ENCODE measurements around the gene CRACDL. TPM values are rescaled to one million over a fixed set of nuclear protein-coding genes. Genes with fewer than 3 reads are reported as not detected.
A peak's percentile ranks its signal among the peaks of the same experiment; 100 is the strongest.

Gene CRACDL
- total and polyA plus RNA-seq, 8 donors: 3.6 to 11.0 (median 6.0) TPM

DNA sequence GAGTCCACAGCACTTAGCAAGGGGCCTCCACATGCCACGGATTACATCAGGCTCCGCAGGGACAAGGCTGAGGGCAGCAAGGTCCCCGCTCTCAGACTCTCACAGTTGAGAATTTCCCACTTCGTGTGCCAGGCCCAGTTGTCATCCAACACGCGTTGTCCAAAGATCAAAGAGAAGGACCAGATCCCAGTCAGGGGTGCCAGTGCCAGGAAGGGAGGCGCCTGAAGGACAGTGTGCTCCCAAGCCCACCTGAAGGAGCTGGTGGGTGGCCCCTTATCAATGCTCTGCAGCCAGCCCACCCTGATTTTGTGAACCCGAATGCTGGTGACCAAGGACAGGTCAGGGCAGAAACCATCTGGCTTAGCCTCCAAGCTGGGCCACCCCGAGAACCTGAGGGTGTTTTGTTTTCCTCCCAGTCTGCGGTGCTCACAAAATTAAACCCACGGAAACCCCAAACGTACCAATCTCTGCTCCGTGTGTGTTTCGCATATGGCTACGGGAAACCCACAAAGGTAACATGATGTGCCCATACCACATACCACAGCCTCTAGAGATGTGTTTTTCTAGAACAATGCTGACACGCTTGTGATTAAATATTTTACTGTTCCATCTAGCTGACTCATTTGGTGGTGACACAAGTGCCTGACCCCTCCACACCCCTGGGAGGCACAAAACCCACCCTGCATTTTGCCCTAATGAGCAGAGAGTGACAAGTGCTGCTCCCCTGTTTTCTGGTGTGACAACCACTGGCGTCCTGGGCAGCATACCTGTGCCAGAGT, 24.5 kb downstream of the CRACDL start:
- FAIRE-seq: no peak
- intact Hi-C loops (cut with DNase I): no loop called here
- Histone ChIP-seq H3K4me3 (no peak overlapping the region), H3K9me3 (no peaks in the 10 kb centered on the region), H3K36me3 (no peaks in the 10 kb centered on the region), H3K27me3 (no peaks in the 10 kb centered on the region), H3K4me1 (peaks cover 35 to 45% (median 35%) of the 10 kb centered on the region in 3 donors), H3K27ac (peak overlapping the region in 2 of 4 donors; percentile 39 to 74)
- peak in 1 of 6 donors; percentile 51 for DNase-seq
- TF ChIP-seq, protein P1, sequence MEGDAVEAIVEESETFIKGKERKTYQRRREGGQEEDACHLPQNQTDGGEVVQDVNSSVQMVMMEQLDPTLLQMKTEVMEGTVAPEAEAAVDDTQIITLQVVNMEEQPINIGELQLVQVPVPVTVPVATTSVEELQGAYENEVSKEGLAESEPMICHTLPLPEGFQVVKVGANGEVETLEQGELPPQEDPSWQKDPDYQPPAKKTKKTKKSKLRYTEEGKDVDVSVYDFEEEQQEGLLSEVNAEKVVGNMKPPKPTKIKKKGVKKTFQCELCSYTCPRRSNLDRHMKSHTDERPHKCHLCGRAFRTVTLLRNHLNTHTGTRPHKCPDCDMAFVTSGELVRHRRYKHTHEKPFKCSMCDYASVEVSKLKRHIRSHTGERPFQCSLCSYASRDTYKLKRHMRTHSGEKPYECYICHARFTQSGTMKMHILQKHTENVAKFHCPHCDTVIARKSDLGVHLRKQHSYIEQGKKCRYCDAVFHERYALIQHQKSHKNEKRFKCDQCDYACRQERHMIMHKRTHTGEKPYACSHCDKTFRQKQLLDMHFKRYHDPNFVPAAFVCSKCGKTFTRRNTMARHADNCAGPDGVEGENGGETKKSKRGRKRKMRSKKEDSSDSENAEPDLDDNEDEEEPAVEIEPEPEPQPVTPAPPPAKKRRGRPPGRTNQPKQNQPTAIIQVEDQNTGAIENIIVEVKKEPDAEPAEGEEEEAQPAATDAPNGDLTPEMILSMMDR (IDR thresholded peaks at IDR 0.05): no peak
- 75 to 83% methylated on average over 17 of the region's 17 CpGs for WGBS, 2 donors
- no peak for ATAC-seq

DNA sequence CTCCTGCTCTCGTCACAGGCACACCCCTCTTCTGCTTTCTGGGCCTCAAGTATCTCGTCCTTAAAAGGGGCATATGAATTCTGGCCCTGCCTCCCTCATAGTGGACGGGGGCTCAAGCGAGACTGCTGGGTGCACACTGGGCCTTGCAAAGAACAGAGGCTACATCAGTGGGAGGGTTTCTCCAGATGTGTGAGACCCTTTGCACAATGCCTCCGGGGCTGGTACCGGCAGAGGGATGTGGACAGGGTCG, 25.0 kb downstream of the CRACDL start:
- intact Hi-C loops (cut with DNase I): no loop called here
- Histone ChIP-seq H3K9me3 (no peaks in the 10 kb centered on the region), H3K27me3 (no peaks in the 10 kb centered on the region), H3K4me1 (peaks cover 35 to 45% (median 35%) of the 10 kb centered on the region in 3 donors), H3K27ac (no peak overlapping the region), H3K4me3 (no peak overlapping the region), H3K36me3 (no peaks in the 10 kb centered on the region)
- ATAC-seq (no peak), FAIRE-seq (no peak), DNase-seq (no peak)
- WGBS, 2 donors: 84 to 92% methylated on average over 7 of the region's 7 CpGs
- TF ChIP-seq, protein P1 (IDR thresholded peaks at IDR 0.05): no peak

DNA sequence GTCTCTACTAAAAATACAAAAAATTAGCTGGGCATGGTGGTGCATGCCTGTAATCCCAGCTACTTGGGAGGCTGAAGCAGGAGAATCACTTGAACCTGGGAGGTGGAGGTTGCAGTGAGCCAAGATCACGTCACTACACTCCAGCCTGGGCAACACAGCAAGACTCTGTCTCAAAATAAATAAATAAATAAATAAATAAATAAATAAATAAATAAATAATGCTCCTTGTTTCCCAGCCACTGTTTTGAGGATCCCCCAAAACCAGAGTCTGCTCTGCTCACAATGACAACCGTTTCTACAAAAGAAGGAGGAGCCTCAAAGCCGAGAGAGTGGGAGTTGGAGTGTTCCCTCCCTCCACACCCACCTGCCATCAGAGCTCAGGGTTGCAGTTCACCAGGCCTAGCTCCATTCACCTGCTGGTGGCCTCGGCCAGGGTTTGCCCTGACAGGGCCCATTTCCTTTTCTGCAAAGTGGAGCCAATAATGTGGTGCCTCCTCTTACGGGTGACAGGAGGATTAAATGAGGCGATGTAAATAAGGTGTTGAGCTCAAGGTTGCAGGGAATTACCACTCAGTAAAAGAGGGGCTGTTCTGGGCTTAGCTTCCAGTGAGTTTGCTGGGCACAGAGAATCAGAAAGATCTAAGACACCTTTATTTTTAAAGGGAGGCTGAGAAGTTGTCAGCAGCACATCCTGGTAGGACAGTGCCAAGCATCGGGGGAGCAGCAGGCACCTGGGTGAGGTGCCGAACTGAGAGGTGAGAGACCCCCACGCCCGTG, 25.5 kb downstream of the CRACDL start:
- intact Hi-C loops (cut with DNase I): no loop called here
- Histone ChIP-seq H3K4me3 (no peak overlapping the region), H3K36me3 (no peaks in the 10 kb centered on the region), H3K4me1 (peaks cover 35 to 45% (median 35%) of the 10 kb centered on the region in 3 donors), H3K27ac (peak overlapping the region; percentile 62 to 88 (median 79)), H3K27me3 (no peaks in the 10 kb centered on the region), H3K9me3 (no peaks in the 10 kb centered on the region)
- DNase-seq (peak in 1 of 6 donors; percentile 47), FAIRE-seq (no peak), ATAC-seq (no peak)
- WGBS, 2 donors: 92 to 94% methylated on average over 10 of the region's 10 CpGs
- TF ChIP-seq, protein P1 (IDR thresholded peaks at IDR 0.05): no peak

DNA sequence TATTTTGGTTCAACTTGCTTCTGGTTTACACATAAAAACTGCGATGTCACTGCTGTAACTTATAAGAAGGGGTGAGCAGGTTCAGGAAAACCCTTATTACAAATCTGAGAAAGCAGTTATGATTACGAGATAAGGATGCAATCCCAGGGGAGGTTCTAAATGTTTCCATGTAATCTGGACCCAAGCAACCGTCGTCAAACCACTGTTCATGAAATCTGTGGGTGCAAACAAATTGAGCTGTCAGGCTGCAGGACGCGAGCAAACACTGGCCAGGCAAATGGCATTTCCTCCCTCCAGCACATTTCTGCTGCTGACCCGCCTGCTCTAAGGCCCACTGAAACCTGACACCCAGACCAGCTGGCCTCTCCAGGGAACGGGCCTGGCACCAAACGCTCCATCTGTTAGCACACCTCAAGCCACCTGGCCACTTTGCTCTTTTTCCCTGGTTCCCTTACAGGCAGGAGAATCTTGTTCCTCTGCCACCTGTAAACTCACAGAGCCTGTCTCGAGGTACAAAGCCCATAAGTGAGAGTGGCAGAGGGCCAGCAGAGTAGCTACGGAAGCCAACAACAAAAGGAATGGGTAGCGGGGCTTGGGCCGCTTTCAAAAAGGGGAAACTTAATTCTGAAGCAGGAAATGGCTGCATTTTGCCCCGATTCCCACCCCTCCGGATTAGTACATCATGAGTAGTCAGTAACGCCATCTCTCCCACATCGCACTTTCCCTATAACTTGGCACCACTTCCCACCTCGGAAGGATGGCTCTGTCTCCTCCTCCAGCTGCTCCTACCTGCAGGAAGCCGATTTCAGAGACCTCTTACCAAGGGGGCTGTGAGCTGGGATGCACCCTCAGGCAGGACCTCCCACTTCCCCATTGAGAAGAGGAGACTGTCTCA, 26.5 kb downstream of the CRACDL start:
- no peak for FAIRE-seq
- H3K27ac ChIP-seq: peak overlapping the region; percentile 62 to 88 (median 79)
- TF ChIP-seq, protein P1 (IDR thresholded peaks at IDR 0.05): no peak
- intact Hi-C loops (cut with DNase I): no loop called here
- H3K36me3 ChIP-seq: no peaks in the 10 kb centered on the region
- no peaks in the 10 kb centered on the region for H3K9me3 ChIP-seq
- DNase-seq: peak; percentile 81 to 97 (median 95)
- no peaks in the 10 kb centered on the region for H3K27me3 ChIP-seq
- peaks cover 35 to 45% (median 35%) of the 10 kb centered on the region in 3 donors for H3K4me1 ChIP-seq
- ATAC-seq: peak; percentile 88 to 92 (median 90)
- 3 to 6% methylated on average over 19 of the region's 19 CpGs for WGBS, 2 donors
- H3K4me3 ChIP-seq: no peak overlapping the region

All from pancreas (tissue), 10 donors.